H1 (cell line): ENCODE results near the gene RPS26. TPM values are rescaled to one million over a fixed set of nuclear protein-coding genes. Genes with fewer than 3 reads are reported as not detected.

Experiments used
- CTCF ChIA-PET: fragments of 300-600 bp; sonication (Branson Sonifier 250); formaldehyde crosslinking; loops from one replicate; lab custom pipeline; 2021; ENCODE audit not compliant: partially characterized antibody; lab: Charles Lee
- POLR2A ChIA-PET: fragments of 300-600 bp; sonication (Branson Sonifier 250); formaldehyde crosslinking; loops from one replicate; lab custom pipeline; 2021; ENCODE audit warnings: inconsistent platforms; ENCODE audit not compliant: partially characterized antibody; lab: Charles Lee
- DNase-seq, 2 experiments: peaks; one replicate each; pipeline versions ENCODE4 v3.0.0 to v3.0.0-alpha.2; 2010 to 2022; ENCODE audit warnings: low spot score in 2 of 2, low read depth in 1 of 2, mixed read lengths in 1 of 2
- FAIRE-seq: peaks from 2 replicates; lab custom pipeline; 2011; peaks lifted over from hg19 to GRCh38; lab: Jason Lieb, UNC
- H2AFZ ChIP-seq: 2 replicates; pipeline ENCODE4 v1.8.1; 2012; ENCODE audit warnings: low read length, inconsistent platforms
- H2AK5ac ChIP-seq: 2 replicates; pipeline ENCODE4 v1.6.1; 2013; ENCODE audit warnings: low read depth, low read length
- H2BK120ac ChIP-seq: replicated peaks from 2 replicates; pipeline ENCODE3; 2013; ENCODE audit warnings: low read depth, low read length, inconsistent platforms
- H2BK12ac ChIP-seq: 2 replicates; pipeline ENCODE4 v1.6.1; 2013; ENCODE audit warnings: low read depth, low read length
- H2BK15ac ChIP-seq: 2 replicates; pipeline ENCODE4 v1.6.1; 2013; ENCODE audit warnings: low read length
- H2BK20ac ChIP-seq: 2 replicates; pipeline ENCODE4 v1.6.1; 2013; ENCODE audit warnings: low read length
- H2BK5ac ChIP-seq: 2 replicates; pipeline ENCODE4 v1.6.1; 2013; ENCODE audit warnings: low read depth, low read length
- H3K14ac ChIP-seq: 2 replicates; pipeline ENCODE4 v1.6.1; 2013; ENCODE audit warnings: inconsistent platforms; ENCODE audit not compliant: insufficient read length
- H3K18ac ChIP-seq: 2 replicates; pipeline ENCODE4 v1.6.1; 2013; ENCODE audit warnings: low read length; ENCODE audit errors: extremely low read depth
- H3K23ac ChIP-seq: 2 replicates; pipeline ENCODE4 v1.6.1; 2013; ENCODE audit warnings: inconsistent platforms; ENCODE audit not compliant: insufficient read length
- H3K23me2 ChIP-seq: 2 replicates; pipeline ENCODE4 v1.6.1; 2013; ENCODE audit warnings: low read depth, low read length
- H3K27ac ChIP-seq: 2 replicates; pipeline ENCODE4 v1.6.1; 2011; ENCODE audit warnings: low read depth, low read length, inconsistent platforms
- H3K27me3 ChIP-seq, 4 experiments: replicated peaks in 1 of 4; 1 replicate in 1 of 4; 2 replicates in 3 of 4; pipeline versions ENCODE4 v1.6.1 to v1.8.1; 2011 to 2013; ENCODE audit warnings: low read length in 3 of 4, mild to moderate bottlenecking in 3 of 4, inconsistent platforms in 2 of 4, mixed read lengths in 2 of 4, moderate library complexity in 1 of 4; ENCODE audit not compliant: control insufficient read depth in 3 of 4, insufficient read depth in 3 of 4; ENCODE audit errors: extremely low read depth in 1 of 4
- H3K36me3 ChIP-seq, 4 experiments: 2 replicates each; pipeline versions ENCODE4 v1.6.1 to v1.8.1; 2011 to 2013; ENCODE audit warnings: mild to moderate bottlenecking in 4 of 4, low read length in 3 of 4, moderate library complexity in 2 of 4, control low read depth in 1 of 4, inconsistent platforms in 1 of 4; ENCODE audit not compliant: insufficient read depth in 4 of 4, control insufficient read depth in 2 of 4
- H3K4ac ChIP-seq: replicated peaks from 2 replicates; pipeline ENCODE3; 2013; ENCODE audit warnings: low read length, low read depth, mixed read lengths, inconsistent platforms; ENCODE audit not compliant: insufficient read length
- H3K4me1 ChIP-seq, 4 experiments: replicated peaks in 1 of 4; 1 replicate in 1 of 4; 2 replicates in 3 of 4; pipeline versions ENCODE4 v1.6.1 to v1.8.1; 2011 to 2013; ENCODE audit warnings: low read length in 3 of 4, inconsistent platforms in 2 of 4, mixed read lengths in 1 of 4; ENCODE audit not compliant: insufficient read depth in 4 of 4, control insufficient read depth in 3 of 4
- H3K4me2 ChIP-seq, 2 experiments: 2 replicates each; pipeline versions ENCODE4 v1.6.1 to v1.8.1; 2011 to 2013; ENCODE audit warnings: low read depth in 2 of 2, low read length in 2 of 2, control low read depth in 1 of 2, inconsistent platforms in 1 of 2, mild to moderate bottlenecking in 1 of 2; ENCODE audit not compliant: insufficient read depth in 1 of 2
- H3K4me3 ChIP-seq, 4 experiments: fragments of 200-600, 300-600 bp in 1 of 4; sonication (generic), shearing (Covaris generic), sonication (Bioruptor Twin) in 1 of 4; 2 replicates each; pipeline versions ENCODE4 v1.5.1 to v1.8.1; 2011 to 2016; ENCODE audit warnings: low read length in 4 of 4, low read depth in 3 of 4, control low read depth in 2 of 4, inconsistent platforms in 2 of 4, mild to moderate bottlenecking in 2 of 4, mixed read lengths in 1 of 4, moderate library complexity in 1 of 4; ENCODE audit not compliant: insufficient read depth in 2 of 4; ENCODE audit errors: extremely low read depth in 1 of 4
- H3K56ac ChIP-seq: replicated peaks from 2 replicates; pipeline ENCODE3; 2013; ENCODE audit warnings: low read depth, mild to moderate bottlenecking, mixed read lengths, low read length, inconsistent platforms; ENCODE audit not compliant: insufficient read length
- H3K79me1 ChIP-seq: 2 replicates; pipeline ENCODE4 v1.6.1; 2013; ENCODE audit warnings: low read depth, low read length, control low read depth
- H3K79me2 ChIP-seq, 2 experiments: 2 replicates each; pipeline versions ENCODE4 v1.6.1 to v1.8.1; 2012 to 2013; ENCODE audit warnings: low read length in 2 of 2, mild to moderate bottlenecking in 2 of 2, inconsistent platforms in 1 of 2; ENCODE audit not compliant: insufficient read depth in 2 of 2, control insufficient read depth in 1 of 2
- H3K9ac ChIP-seq, 4 experiments: replicated peaks in 1 of 4; 1 replicate in 1 of 4; 2 replicates in 3 of 4; pipeline versions ENCODE4 v1.6.1 to v1.8.1; 2011 to 2013; ENCODE audit warnings: low read depth in 3 of 4, low read length in 3 of 4, control low read depth in 2 of 4, mild to moderate bottlenecking in 2 of 4, moderate library complexity in 2 of 4, inconsistent platforms in 1 of 4; ENCODE audit errors: extremely low read depth in 1 of 4
- H3K9me3 ChIP-seq, 2 experiments: 2 replicates each; pipeline versions ENCODE4 v1.6.1 to v1.8.1; 2012 to 2013; ENCODE audit warnings: mild to moderate bottlenecking in 2 of 2, moderate library complexity in 2 of 2, control low read depth in 1 of 2, inconsistent platforms in 1 of 2, low read depth in 1 of 2, low read length in 1 of 2, mixed read lengths in 1 of 2; ENCODE audit not compliant: insufficient read depth in 2 of 2
- H4K20me1 ChIP-seq, 2 experiments: replicated peaks in 1 of 2; 2 replicates each; pipeline versions ENCODE3 to v1.8.1; 2011 to 2013; ENCODE audit warnings: inconsistent platforms in 2 of 2, low read length in 2 of 2, mild to moderate bottlenecking in 1 of 2; ENCODE audit not compliant: insufficient read depth in 2 of 2, control insufficient read depth in 1 of 2
- H4K5ac ChIP-seq: 2 replicates; pipeline ENCODE4 v1.6.1; 2013; ENCODE audit warnings: low read length, low read depth, mixed read lengths, inconsistent platforms; ENCODE audit not compliant: insufficient read length
- H4K8ac ChIP-seq: 2 replicates; pipeline ENCODE4 v1.8.0; 2013; ENCODE audit warnings: mild to moderate bottlenecking, moderate library complexity, low read length, inconsistent platforms; ENCODE audit not compliant: insufficient read depth; ENCODE audit errors: extremely low read depth
- H4K91ac ChIP-seq: replicated peaks from 2 replicates; pipeline ENCODE3; 2013; ENCODE audit warnings: low read length, mixed read lengths, inconsistent platforms; ENCODE audit not compliant: insufficient read length
- EZH2 ChIP-seq: fragments of 200-600 bp; sonication (generic); IDR thresholded peaks from 2 replicates; pipeline ENCODE4 v1.7.1; 2012; ENCODE audit warnings: low read depth, mild to moderate bottlenecking, moderate library complexity, low read length, inconsistent platforms; ENCODE audit not compliant: severe bottlenecking
- KDM1A ChIP-seq: fragments of 200-600, 300-600 bp; sonication (generic); IDR thresholded peaks from 2 replicates; pipeline ENCODE4 v1.7.1; 2016; ENCODE audit warnings: mild to moderate bottlenecking, low read length, borderline replicate concordance
- RNF2 ChIP-seq: fragments of 200-900, 300-1000 bp; sonication (generic); IDR thresholded peaks from 2 replicates; pipeline ENCODE4 v1.7.1; 2016; ENCODE audit warnings: borderline replicate concordance, low read depth, mild to moderate bottlenecking, antibody characterized with exemption, low read length; ENCODE audit not compliant: poor library complexity, severe bottlenecking; ENCODE audit errors: missing control alignments
- SP4 ChIP-seq: IDR thresholded peaks from 2 replicates; pipeline ENCODE4 v1.6.1; 2012; ENCODE audit warnings: low read length, inconsistent platforms
- WGBS, 2 experiments: shearing (Covaris generic) in 1 of 2; methylation state at CpG; one replicate each; pipeline versions ENCODE4 v1.1.6 to v1.1.7; 2013 to 2015; ENCODE audit warnings: low lambda C conversion rate in 2 of 2, mixed read lengths in 2 of 2, inconsistent platforms in 1 of 2, low coverage in 1 of 2, missing lambda C conversion rate in 1 of 2; ENCODE audit not compliant: insufficient replicate concordance in 2 of 2, insufficient coverage in 1 of 2, insufficient read length in 1 of 2; ENCODE audit errors: extremely low coverage in 1 of 2, missing lambda C conversion rate in 1 of 2; 5-methylcytosine and 5-hydroxymethylcytosine counted together
- polyA plus RNA-seq, 7 experiments: library from polyadenylated mRNA; depleted of rRNA in 3 of 7; stranded (reverse) in 5 of 7; unstranded in 2 of 7; fragments of >200 nt in 5 of 7; fragments of 200-250 nt in 2 of 7; gene quantifications; 1 replicate in 5 of 7; 2 replicates in 1 of 7; 4 replicates in 1 of 7; pipeline versions ENCODE4 v1.2.1 to v1.2.3, GENCODE V29; 2011 to 2013; ENCODE audit warnings: missing spikeins in 2 of 7, mixed read lengths in 2 of 7
- total RNA-seq: library from RNA; stranded (reverse); fragmentation: NEBNext Ultra II Directional; extraction: Animal tissue kit (Norgen Biotek cat#: 25700); gene quantifications from 2 replicates; pipeline ENCODE4 v1.2.1, GENCODE V29; 2021

RPS26 gene
- total and polyA plus RNA-seq, 2 of the 8 experiments (the other 6 are each of a cell fraction or from before 2014, with no cell fraction given): 53.4 to 1,922 TPM

GRCh38 chr12:56018356-56018755 is 23.4 kb upstream of the RPS26 start:
- Histone ChIP-seq H2BK20ac (no peak overlapping the region), H2BK5ac (no peak overlapping the region), H2BK12ac (no peak overlapping the region), H3K23me2 (peaks cover 12% of the 10 kb centered on the region), H3K4me1 (peaks cover 8 to 25% (median 16%) of the 10 kb centered on the region in 4 experiments), H3K4me2 (no peak overlapping the region), H2BK120ac (no peak overlapping the region), H4K5ac (no peak overlapping the region), H3K4me3 (no peak overlapping the region), H3K9me3 (no peaks in the 10 kb centered on the region), H3K36me3 (peaks cover 0 to 5% (median 2%) of the 10 kb centered on the region in 4 experiments; a peak in 2 of 8 replicates), H3K79me1 (no peaks in the 10 kb centered on the region; the same call in 1 of the 2 replicates), H4K8ac (no peak overlapping the region), H3K14ac (no peak overlapping the region), H3K27ac (no peak overlapping the region), H3K23ac (no peak overlapping the region), H3K79me2 (no peaks in the 10 kb centered on the region), H2AFZ (no peak overlapping the region), H3K18ac (no peak overlapping the region), H3K9ac (no peak overlapping the region), H3K27me3 (no peaks in the 10 kb centered on the region), H4K91ac (no peak overlapping the region), H4K20me1 (no peaks in the 10 kb centered on the region), H3K56ac (no peak overlapping the region), H2BK15ac (no peak overlapping the region), H3K4ac (no peak overlapping the region), H2AK5ac (no peak overlapping the region)
- POLR2A ChIA-PET: interaction anchor here (0.6 to 6.3 kb wide), 5 partner anchors 9 to 45 kb away, joined by 3 to 82 read pairs (median 14); partner anchors contain the start of gene RAB5B
- FAIRE-seq: no peak
- CTCF ChIA-PET: interaction anchor here (0.6 to 18.1 kb wide), 5 partner anchors 9 to 1559 kb away, joined by 3 to 256 read pairs (median 6); partner anchors contain the start of gene SUOX
- WGBS, 2 experiments: 100% methylated on average over 1 of the region's 1 CpG; no CpG with 5 or more reads in 1 of the 2 experiments
- no peak for DNase-seq
- TF ChIP-seq RNF2 (no peak), SP4 (no peak), EZH2 (no peak), KDM1A (no peak)
